Esophagus squamous epithelium (tissue), 5 donors: ENCODE measurements around the gene TMEM239. TPM values are rescaled to one million over a fixed set of nuclear protein-coding genes. Genes with fewer than 3 reads are reported as not detected.
"Not testable (repeated sequence)": the region's sequence is repeated elsewhere in the genome, so short reads cannot be mapped to it uniquely, and the experiment has no call there.

ENCODE experiments used
- DNase-seq: peaks from one replicate; lab custom pipeline; 2025; lab: John Stamatoyannopoulos, UW
- H3K27ac ChIP-seq, 4 donors: fragments of 200-600 bp; sonication (generic); one replicate each; pipeline ENCODE4 v1.5.1; 2016 to 2019; ENCODE audit warnings: mild to moderate bottlenecking in 1 of 4
- H3K27me3 ChIP-seq, 4 donors: fragments of 200-600 bp; sonication (generic); 1 replicate in 3 of 4; 2 replicates in 1 of 4; pipeline versions ENCODE4 v1.5.1 to v1.6.0; 2017 to 2021; ENCODE audit warnings: antibody characterized with exemption in 1 of 4
- H3K36me3 ChIP-seq, 3 donors: fragments of 200-600 bp; sonication (generic); one replicate each; pipeline ENCODE4 v1.5.1; 2016 to 2019
- H3K4me1 ChIP-seq, 3 donors: fragments of 200-600 bp; sonication (generic); one replicate each; pipeline ENCODE4 v1.5.1; 2017 to 2019
- H3K4me3 ChIP-seq, 4 donors: fragments of 200-600 bp; sonication (generic); 1 replicate in 3 of 4; 2 replicates in 1 of 4; pipeline ENCODE4 v1.5.1; 2016 to 2019; ENCODE audit warnings: mild to moderate bottlenecking in 2 of 4, moderate library complexity in 1 of 4
- H3K9me3 ChIP-seq, 3 donors: fragments of 200-600 bp; sonication (generic); one replicate each; pipeline ENCODE4 v1.5.1; 2016 to 2019
- CTCF ChIP-seq, 6 experiments: fragments of 450-650 bp in 4 of 6; fragments of 200-600 bp in 2 of 6; sonication (generic) in 2 of 6; IDR thresholded peaks; one replicate each; pipeline ENCODE4 v1.5.1; 2016 to 2019; ENCODE audit warnings: antibody characterized with exemption in 6 of 6, mild to moderate bottlenecking in 4 of 6, moderate library complexity in 4 of 6
- POLR2A ChIP-seq, 4 donors: fragments of 450-650 bp; IDR thresholded peaks; one replicate each; pipeline ENCODE4 v1.6.1; 2017; ENCODE audit warnings: antibody characterized with exemption in 4 of 4, mild to moderate bottlenecking in 4 of 4, moderate library complexity in 3 of 4
- whole genome bisulfite sequencing, 2 donors: methylation state at CpG; one replicate each; pipeline ENCODE4 v1.1.5; 2018; 5-methylcytosine and 5-hydroxymethylcytosine counted together
- intact Hi-C: fragments of 100-400 bp; cut with DNase I; formaldehyde crosslinking; loops from one replicate; pipeline ENCODE4 v1.15.0; 2022
- total RNA-seq, 4 donors: library from RNA; depleted of rRNA; stranded (reverse); fragments of >200 nt; gene quantifications; one replicate each; pipeline ENCODE4 v1.1.0, GENCODE V29; 2016
- donor health status: DM: yes; HTN: yes; CAD: no.

The TMEM239 gene
- total RNA-seq, 4 donors from 2014 or later: not detected

- peaks cover 5 to 28% (median 9%) of the 10 kb centered on the region in 3 donors for H3K4me1 ChIP-seq
- intact Hi-C loops: no loop called here
- H3K27me3 ChIP-seq: peaks cover 8 to 95% (median 18%) of the 10 kb centered on the region in 4 donors
- WGBS, 2 donors: 14 to 29% methylated on average over 15 to 23 of the region's 49 CpGs
- no peaks in the 10 kb centered on the region for H3K9me3 ChIP-seq
- DNase-seq: no peak
- no peaks in the 10 kb centered on the region for H3K36me3 ChIP-seq
- TF ChIP-seq CTCF (IDR thresholded peaks at IDR 0.05) (no peak), POLR2A (IDR thresholded peaks at IDR 0.05) (no peak)
- H3K27ac ChIP-seq: no peak overlapping the region
- no peak overlapping the region for H3K4me3 ChIP-seq
These were observed 11.1 kb upstream of the TMEM239 start for GRCh38 chr20:2804852-2805688.

- no peak for DNase-seq
- intact Hi-C loops: no loop called here
- no peak for TF ChIP-seq POLR2A (IDR thresholded peaks at IDR 0.05)
- no peak overlapping the region for H3K27ac ChIP-seq
- no peaks in the 10 kb centered on the region for H3K36me3 ChIP-seq
- H3K27me3 ChIP-seq: peaks cover 8 to 95% (median 13%) of the 10 kb centered on the region in 4 donors
- 33 to 45% methylated on average over 12 to 14 of the region's 22 CpGs for WGBS, 2 donors
- H3K4me1 ChIP-seq: peaks cover 0 to 21% (median 1%) of the 10 kb centered on the region in 3 donors
- H3K4me3 ChIP-seq: no peak overlapping the region
- H3K9me3 ChIP-seq: no peaks in the 10 kb centered on the region
These were observed 10.3 kb upstream of the TMEM239 start for GRCh38 chr20:2805689-2806350.

GRCh38 chr20:2806351-2806701 lies 9.8 kb upstream of the TMEM239 start:
- H3K4me3 ChIP-seq: no peak overlapping the region
- H3K27ac ChIP-seq: no peak overlapping the region
- peaks cover 8 to 95% (median 12%) of the 10 kb centered on the region in 4 donors for H3K27me3 ChIP-seq
- TF ChIP-seq POLR2A (IDR thresholded peaks at IDR 0.05) (no peak), CTCF (IDR thresholded peaks at IDR 0.05) (no peak)
- H3K4me1 ChIP-seq: peaks cover 0 to 16% (median 0%) of the 10 kb centered on the region in 3 donors
- intact Hi-C loops: no loop called here
- no peaks in the 10 kb centered on the region for H3K36me3 ChIP-seq
- DNase-seq: no peak
- 28 to 30% methylated on average over 4 of the region's 4 CpGs for WGBS, 2 donors
- no peaks in the 10 kb centered on the region for H3K9me3 ChIP-seq

GRCh38 chr20:2807019-2807418 lies 9.1 kb upstream of the TMEM239 start:
- WGBS, 2 donors: 74 to 79% methylated on average over 4 of the region's 4 CpGs
- peaks cover 8 to 95% (median 12%) of the 10 kb centered on the region in 4 donors for H3K27me3 ChIP-seq
- H3K36me3 ChIP-seq: no peaks in the 10 kb centered on the region
- no peak overlapping the region for H3K4me3 ChIP-seq
- no peak overlapping the region for H3K27ac ChIP-seq
- no peak for TF ChIP-seq POLR2A (IDR thresholded peaks at IDR 0.05)
- TF ChIP-seq CTCF (IDR thresholded peaks at IDR 0.05): no peak
- peaks cover 0 to 5% (median 0%) of the 10 kb centered on the region in 3 donors for H3K9me3 ChIP-seq
- no peak for DNase-seq
- H3K4me1 ChIP-seq: peaks cover 0 to 10% (median 0%) of the 10 kb centered on the region in 3 donors
- intact Hi-C loops: no loop called here

- H3K4me3 ChIP-seq, intact Hi-C loops, H3K27ac ChIP-seq, H3K36me3 ChIP-seq, DNase-seq: not testable (repeated sequence)
- WGBS, 2 donors: 82 to 90% methylated on average over 7 to 8 of the region's 9 CpGs
- H3K4me1 ChIP-seq: peaks cover 0 to 10% (median 0%) of the 10 kb centered on the region in 3 donors
- peaks cover 8 to 95% (median 12%) of the 10 kb centered on the region in 4 donors for H3K27me3 ChIP-seq
- H3K9me3 ChIP-seq: peaks cover 0 to 11% (median 0%) of the 10 kb centered on the region in 3 donors
These were observed 8.2 kb upstream of the TMEM239 start for GRCh38 chr20:2807929-2808328.

GRCh38 chr20:2809690-2810089 lies 6.5 kb upstream of the TMEM239 start:
- Histone ChIP-seq H3K36me3 (no peaks in the 10 kb centered on the region), H3K9me3 (peaks cover 0 to 11% (median 0%) of the 10 kb centered on the region in 3 donors), H3K4me1 (peaks cover 0 to 13% (median 0%) of the 10 kb centered on the region in 3 donors), H3K27me3 (peaks cover 8 to 83% (median 12%) of the 10 kb centered on the region in 4 donors), H3K4me3 (no peak overlapping the region), H3K27ac (no peak overlapping the region)
- 82 to 86% methylated on average over 9 to 10 of the region's 10 CpGs for WGBS, 2 donors
- TF ChIP-seq POLR2A (IDR thresholded peaks at IDR 0.05) (no peak), CTCF (IDR thresholded peaks at IDR 0.05) (no peak)
- no peak for DNase-seq
- intact Hi-C loops: no loop called here
